ENCODE data around the gene KIR2DL1. TPM values are rescaled to one million over a fixed set of nuclear protein-coding genes. Genes with fewer than 3 reads are reported as not detected.

Gene KIR2DL1
- total RNA-seq, 1 donor = not detected

DNA sequence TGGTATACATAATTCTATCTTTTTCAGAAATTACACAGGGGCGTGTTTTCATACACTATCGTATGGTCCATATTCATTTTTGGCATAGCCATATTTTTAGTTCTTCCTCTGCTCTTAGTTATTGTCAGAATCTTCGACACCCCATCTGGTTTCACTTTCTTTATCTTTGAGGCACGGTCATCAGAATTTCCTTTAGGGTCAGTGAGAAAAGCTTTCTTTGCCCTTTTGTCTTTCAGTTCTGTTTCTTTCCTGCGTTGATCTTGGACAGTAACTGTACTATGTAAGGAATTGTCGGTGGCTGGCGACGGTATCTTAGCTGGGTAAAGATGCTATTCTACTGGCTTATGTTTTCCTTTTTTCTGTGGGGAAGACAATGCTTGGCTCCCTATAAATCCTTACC is 23.2 kb downstream of the KIR2DL1 start:
- no peak overlapping the region for H3K4me3 ChIP-seq (ENCODE audit: low read depth, low read length)
- TF ChIP-seq, protein P1, sequence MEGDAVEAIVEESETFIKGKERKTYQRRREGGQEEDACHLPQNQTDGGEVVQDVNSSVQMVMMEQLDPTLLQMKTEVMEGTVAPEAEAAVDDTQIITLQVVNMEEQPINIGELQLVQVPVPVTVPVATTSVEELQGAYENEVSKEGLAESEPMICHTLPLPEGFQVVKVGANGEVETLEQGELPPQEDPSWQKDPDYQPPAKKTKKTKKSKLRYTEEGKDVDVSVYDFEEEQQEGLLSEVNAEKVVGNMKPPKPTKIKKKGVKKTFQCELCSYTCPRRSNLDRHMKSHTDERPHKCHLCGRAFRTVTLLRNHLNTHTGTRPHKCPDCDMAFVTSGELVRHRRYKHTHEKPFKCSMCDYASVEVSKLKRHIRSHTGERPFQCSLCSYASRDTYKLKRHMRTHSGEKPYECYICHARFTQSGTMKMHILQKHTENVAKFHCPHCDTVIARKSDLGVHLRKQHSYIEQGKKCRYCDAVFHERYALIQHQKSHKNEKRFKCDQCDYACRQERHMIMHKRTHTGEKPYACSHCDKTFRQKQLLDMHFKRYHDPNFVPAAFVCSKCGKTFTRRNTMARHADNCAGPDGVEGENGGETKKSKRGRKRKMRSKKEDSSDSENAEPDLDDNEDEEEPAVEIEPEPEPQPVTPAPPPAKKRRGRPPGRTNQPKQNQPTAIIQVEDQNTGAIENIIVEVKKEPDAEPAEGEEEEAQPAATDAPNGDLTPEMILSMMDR (IDR thresholded peaks at IDR 0.05; ENCODE audit: insufficient read depth, low read length) = no peak
- DNase-seq (ENCODE audit: low read depth) = no peak

DNA sequence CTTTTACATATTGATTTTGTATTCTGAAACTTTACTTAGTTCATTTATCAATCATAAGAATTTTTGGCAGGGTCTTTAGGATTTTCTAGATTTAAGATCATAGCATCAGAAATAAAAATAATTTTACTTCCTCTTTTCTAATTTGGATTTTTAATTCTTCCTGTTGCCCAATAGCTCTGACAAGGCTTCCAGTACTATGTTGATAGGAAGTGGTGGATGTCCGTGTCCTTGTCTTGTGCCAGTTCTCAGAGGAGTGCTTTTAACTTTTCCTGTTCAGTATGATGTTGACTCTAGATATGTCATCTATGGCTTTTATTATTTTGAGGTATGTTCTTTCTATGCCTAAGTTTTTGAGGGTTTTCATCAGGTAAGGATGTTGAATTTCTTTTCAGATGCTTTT is 26.2 kb downstream of the KIR2DL1 start:
- no peak for DNase-seq (ENCODE audit: low read depth)
- TF ChIP-seq, protein P1 (IDR thresholded peaks at IDR 0.05; ENCODE audit: insufficient read depth, low read length) = no peak
- no peak overlapping the region for H3K4me3 ChIP-seq (ENCODE audit: low read depth, low read length)

DNA sequence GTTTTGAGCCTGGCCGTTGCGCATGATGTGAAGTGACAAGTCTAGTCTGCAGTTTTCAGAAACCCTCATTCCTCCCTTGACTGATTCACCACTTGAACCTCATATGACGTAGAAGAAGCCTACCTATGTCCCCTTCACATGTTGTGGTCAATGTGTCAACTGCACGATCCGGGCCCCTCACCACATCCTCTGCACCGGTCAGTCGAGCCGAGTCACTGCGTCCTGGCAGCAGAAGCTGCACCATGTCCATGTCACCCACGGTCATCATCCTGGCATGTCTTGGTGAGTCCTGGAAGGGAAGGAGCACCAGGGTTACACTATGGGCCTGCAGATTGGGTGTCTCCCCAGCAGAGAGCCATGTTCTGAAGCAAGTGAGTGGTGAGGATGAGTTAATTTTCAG is 33.8 kb downstream of the KIR2DL1 start, which contains the start of gene KIR2DL4:
Gene KIR2DL4 (plus strand): TSS at position 201 of the 400 bp plus-strand sequence. CDS start 42 bp downstream, at position 243.
- TF ChIP-seq, protein P1 (IDR thresholded peaks at IDR 0.05; ENCODE audit: insufficient read depth, low read length) = no peak
- DNase-seq (ENCODE audit: low read depth) = no peak
- H3K4me3 ChIP-seq (ENCODE audit: low read depth, low read length) = no peak within 1 kb of the TSS

DNA sequence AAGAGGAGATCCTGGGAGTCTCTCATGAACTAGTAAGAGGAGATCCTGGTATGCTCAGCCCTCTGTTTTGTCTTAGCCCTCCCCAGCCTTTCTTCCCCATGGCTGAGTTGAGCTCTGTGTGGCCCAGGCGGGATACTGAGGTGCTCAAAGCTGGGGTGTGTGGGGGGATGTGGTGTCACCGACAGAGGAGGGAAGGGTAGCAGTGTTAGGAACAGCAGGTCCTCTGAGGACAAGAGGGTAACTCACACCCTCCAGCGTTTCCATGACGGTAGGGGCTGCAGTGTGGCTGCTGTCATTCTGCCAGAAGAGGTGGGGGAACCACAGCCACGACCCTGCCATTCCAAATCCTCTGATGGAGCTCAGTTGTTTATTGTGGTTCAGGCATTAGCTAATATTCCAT is 34.5 kb downstream of the KIR2DL1 start:
- DNase-seq (ENCODE audit: low read depth) = no peak
- H3K4me3 ChIP-seq (ENCODE audit: low read depth, low read length) = no peak overlapping the region
- TF ChIP-seq, protein P1 (IDR thresholded peaks at IDR 0.05; ENCODE audit: insufficient read depth, low read length) = no peak

DNA sequence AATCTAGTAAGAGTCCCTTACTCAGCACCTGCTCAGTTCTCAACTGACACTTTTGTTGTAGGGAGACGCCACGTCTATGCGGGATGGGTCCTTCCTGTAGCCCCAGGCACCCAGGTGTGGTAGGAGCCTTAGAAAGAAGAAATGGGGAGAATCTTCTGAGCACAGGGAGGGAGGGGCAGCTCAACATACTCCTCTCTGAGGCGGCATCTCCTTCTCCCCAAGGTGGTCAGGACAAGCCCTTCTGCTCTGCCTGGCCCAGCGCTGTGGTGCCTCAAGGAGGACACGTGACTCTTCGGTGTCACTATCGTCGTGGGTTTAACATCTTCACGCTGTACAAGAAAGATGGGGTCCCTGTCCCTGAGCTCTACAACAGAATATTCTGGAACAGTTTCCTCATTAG is 35.0 kb downstream of the KIR2DL1 start:
- TF ChIP-seq, protein P1 (IDR thresholded peaks at IDR 0.05; ENCODE audit: insufficient read depth, low read length) = no peak
- DNase-seq (ENCODE audit: low read depth) = no peak

DNA sequence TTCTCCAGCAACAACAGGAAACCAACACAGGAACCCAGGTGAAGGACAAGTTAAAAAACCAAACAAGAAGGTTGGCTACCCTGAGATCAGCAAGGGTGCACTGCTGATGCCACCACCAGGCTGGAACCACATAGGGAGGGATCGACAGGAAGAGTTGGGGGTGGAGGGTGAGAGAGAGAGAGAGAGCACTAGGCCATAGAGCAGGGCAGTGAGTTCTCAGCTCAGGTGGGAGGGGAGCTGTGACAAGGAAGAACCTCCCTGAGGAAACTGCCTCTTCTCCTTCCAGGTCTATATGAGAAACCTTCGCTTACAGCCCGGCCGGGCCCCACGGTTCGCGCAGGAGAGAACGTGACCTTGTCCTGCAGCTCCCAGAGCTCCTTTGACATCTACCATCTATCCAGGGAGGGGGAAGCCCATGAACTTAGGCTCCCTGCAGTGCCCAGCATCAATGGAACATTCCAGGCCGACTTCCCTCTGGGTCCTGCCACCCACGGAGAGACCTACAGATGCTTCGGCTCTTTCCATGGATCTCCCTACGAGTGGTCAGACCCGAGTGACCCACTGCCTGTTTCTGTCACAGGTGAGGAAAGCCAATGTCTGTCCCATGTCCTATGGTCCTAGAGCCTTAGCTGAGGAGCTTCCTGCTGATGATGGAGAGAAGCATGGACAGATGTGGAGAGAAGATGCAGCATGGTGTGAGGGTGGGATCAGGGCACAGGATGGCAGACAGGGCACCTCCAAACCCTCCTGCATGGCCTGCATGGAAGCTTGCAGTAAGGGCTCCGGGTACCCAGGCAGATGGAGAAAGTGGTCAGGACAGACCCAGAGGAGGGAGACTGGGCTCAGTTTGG is 36.3 kb downstream of the KIR2DL1 start:
- no peak for DNase-seq (ENCODE audit: low read depth)
- TF ChIP-seq, protein P1 (IDR thresholded peaks at IDR 0.05; ENCODE audit: insufficient read depth, low read length) = no peak
- H3K4me3 ChIP-seq (ENCODE audit: low read depth, low read length) = no peak overlapping the region

More for the DNA sequence above, 35.0 kb downstream of the KIR2DL1 start:
- no peak overlapping the region for H3K4me3 ChIP-seq (ENCODE audit: low read depth, low read length)
